ENCODE measurements around the gene SLC25A21. TPM values are rescaled to one million over a fixed set of nuclear protein-coding genes. Genes with fewer than 3 reads are reported as not detected.

The SLC25A21 gene
- total and polyA plus RNA-seq, 10 of the 15 experiments (the other 5 are each of a cell fraction or from before 2014, with no cell fraction given) = 0.06 to 0.72 (median 0.17) TPM; not detected in 3

DNA sequence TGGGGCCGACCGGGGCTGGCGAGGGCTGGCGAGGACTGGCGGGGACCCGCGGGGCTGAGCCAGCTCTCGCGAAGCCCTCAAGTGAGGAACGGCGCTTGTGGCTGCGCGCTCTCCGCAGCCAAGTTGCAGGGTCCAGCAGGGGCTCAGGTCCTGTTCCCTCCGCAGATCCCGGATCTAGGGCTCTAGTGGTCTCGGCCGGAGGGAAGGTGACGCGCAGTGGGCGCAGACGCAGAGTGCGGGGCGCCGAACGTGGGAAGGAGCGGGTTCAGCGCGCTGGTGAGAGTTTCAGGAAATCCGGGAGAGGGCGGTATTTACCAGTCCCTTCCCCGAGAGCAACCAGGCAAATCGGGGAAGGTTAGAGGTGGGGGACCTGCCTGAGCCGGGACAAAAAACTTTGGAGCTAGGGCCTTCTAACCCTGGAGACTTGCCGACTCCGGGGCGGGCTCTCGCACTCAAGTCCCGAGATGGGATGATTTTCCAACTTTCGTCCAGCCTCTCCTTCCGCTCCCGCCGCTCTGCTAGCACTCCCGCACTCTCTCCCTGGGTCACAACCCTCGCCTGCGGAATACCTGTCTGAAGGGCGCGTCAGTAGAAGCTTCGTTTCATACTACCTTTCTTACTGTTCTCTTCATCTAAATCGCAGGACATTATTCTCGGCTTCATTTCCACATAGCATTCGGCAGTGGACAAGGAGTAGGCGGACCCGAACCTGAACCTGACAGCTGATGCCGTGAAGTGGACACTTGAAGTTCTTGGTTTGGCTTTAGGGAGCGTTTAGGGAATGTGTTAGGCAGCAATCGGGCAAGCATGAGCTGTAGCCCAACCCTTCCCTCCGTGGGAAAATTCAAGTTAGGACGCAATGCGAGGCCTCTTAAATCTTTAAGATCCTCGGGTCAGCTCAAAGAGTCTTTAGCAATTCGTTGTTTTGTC, 524.3 kb downstream of the SLC25A21 start:
- no peaks in the 10 kb centered on the region for H3K4me1 ChIP-seq (ENCODE audit: control insufficient read depth, insufficient read depth, low read length)
- H3K79me2 ChIP-seq (ENCODE audit: control insufficient read depth, insufficient read depth, low read length) = no peaks in the 10 kb centered on the region
- no peaks in the 10 kb centered on the region for H4K20me1 ChIP-seq (ENCODE audit: control insufficient read depth, insufficient read depth)
- SMC1A ChIA-PET (ENCODE audit: uncharacterized antibody, unreplicated experiment) = interaction anchor here (1.2 kb wide), 1 partner anchor 294 kb away, joined by 3 read pairs; no protein-coding TSS in a partner anchor
- DNase-seq (ENCODE audit: low read depth, low spot score) (no peak), ATAC-seq (no peak), FAIRE-seq (no peak)
- H3K4me2 ChIP-seq (ENCODE audit: control insufficient read depth, insufficient read depth) = no peak overlapping the region
- no peak overlapping the region for H3K9ac ChIP-seq (ENCODE audit: control insufficient read depth, insufficient read depth, low read length)
- WGBS (ENCODE audit: insufficient coverage, insufficient replicate concordance, low lambda C conversion rate, missing lambda C conversion rate) = 36% methylated on average over 52 of the region's 62 CpGs
- no peaks in the 10 kb centered on the region for H3K36me3 ChIP-seq (ENCODE audit: control insufficient read depth in 2 of 2, insufficient read depth in 2 of 2, low read length in 1 of 2)
- no peaks in the 10 kb centered on the region; the same call in 2 of the 3 replicates for H3K9me3 ChIP-seq (replicated peaks; ENCODE audit: control insufficient read depth, insufficient read depth, low read length)
- H3K27me3 ChIP-seq (replicated peaks in 1 of 2; ENCODE audit: control insufficient read depth in 2 of 2, insufficient read depth in 2 of 2, low read length in 1 of 2) = peaks cover 1 to 7% of the 10 kb centered on the region in 2 experiments; a peak in 3 of 4 replicates
- TF ChIP-seq PML (IDR thresholded peaks at IDR 0.05; ENCODE audit: low read length) = no peak
- no peak for TF ChIP-seq RBBP5 (conservative IDR thresholded peaks at IDR 0.05)
- TF ChIP-seq CREB1 (IDR thresholded peaks at IDR 0.05; ENCODE audit: low read depth) = no peak
- no peak for TF ChIP-seq ZBED1 (IDR thresholded peaks at IDR 0.05; ENCODE audit: borderline replicate concordance)
- TF ChIP-seq, protein P1, sequence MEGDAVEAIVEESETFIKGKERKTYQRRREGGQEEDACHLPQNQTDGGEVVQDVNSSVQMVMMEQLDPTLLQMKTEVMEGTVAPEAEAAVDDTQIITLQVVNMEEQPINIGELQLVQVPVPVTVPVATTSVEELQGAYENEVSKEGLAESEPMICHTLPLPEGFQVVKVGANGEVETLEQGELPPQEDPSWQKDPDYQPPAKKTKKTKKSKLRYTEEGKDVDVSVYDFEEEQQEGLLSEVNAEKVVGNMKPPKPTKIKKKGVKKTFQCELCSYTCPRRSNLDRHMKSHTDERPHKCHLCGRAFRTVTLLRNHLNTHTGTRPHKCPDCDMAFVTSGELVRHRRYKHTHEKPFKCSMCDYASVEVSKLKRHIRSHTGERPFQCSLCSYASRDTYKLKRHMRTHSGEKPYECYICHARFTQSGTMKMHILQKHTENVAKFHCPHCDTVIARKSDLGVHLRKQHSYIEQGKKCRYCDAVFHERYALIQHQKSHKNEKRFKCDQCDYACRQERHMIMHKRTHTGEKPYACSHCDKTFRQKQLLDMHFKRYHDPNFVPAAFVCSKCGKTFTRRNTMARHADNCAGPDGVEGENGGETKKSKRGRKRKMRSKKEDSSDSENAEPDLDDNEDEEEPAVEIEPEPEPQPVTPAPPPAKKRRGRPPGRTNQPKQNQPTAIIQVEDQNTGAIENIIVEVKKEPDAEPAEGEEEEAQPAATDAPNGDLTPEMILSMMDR (IDR thresholded peaks at IDR 0.05 in 2 of 3, conservative IDR thresholded peaks at IDR 0.05 in 1 of 3; ENCODE audit: control insufficient read depth in 2 of 3, extremely low read depth in 1 of 3, insufficient read depth in 1 of 3, low read depth in 3 of 3, low read length in 3 of 3) = 0 out of 6 replicates have a peak, but pooled peaks of 1 of the 3 experiments have one; percentile 11
- TF ChIP-seq SUZ12 (IDR thresholded peaks at IDR 0.05; ENCODE audit: unreplicated experiment) = peak; percentile 57
- no peak for TF ChIP-seq MYB (IDR thresholded peaks at IDR 0.05; ENCODE audit: borderline replicate concordance, low read depth, low read length)
- no peak for TF ChIP-seq HDAC2 (IDR thresholded peaks at IDR 0.05)
- no peak for TF ChIP-seq NR2C1 (IDR thresholded peaks at IDR 0.05)
- TF ChIP-seq RAD21 (IDR thresholded peaks at IDR 0.05; ENCODE audit: insufficient read depth, low read depth, low read length) = 0 out of 2 replicates have a peak, but pooled peaks have one; percentile 20
- TF ChIP-seq ZZZ3 (IDR thresholded peaks at IDR 0.05; ENCODE audit: control insufficient read depth, insufficient read length, low read depth) = no peak
- RAD21 ChIA-PET (ENCODE audit: unreplicated experiment) = no interaction called here
- CTCF ChIA-PET = interaction anchor here (0.6 to 3.7 kb wide), 5 partner anchors 9 to 294 kb away, joined by 3 to 29 read pairs (median 3); no protein-coding TSS in a partner anchor
- no TSS peak for BruUV-seq (replicated peaks)
- no peak overlapping the region for H3K27ac ChIP-seq (ENCODE audit: control insufficient read depth, insufficient read depth)
- H2AFZ ChIP-seq (ENCODE audit: control insufficient read depth, low read depth, low read length) = no peak overlapping the region
- intact Hi-C loops (cut with micrococcal nuclease; ENCODE audit: unreplicated experiment) (no loop called here), in situ Hi-C loops (cut with MboI) (no loop called here)
- no peak overlapping the region for H3K4me3 ChIP-seq
- POLR2A ChIA-PET = no interaction called here

Data from GM12878 (cell line).